Uterus (tissue), 2 donors: ENCODE data around the gene NEUROD2.

Experiments used
- CTCF ChIP-seq, 4 experiments: fragments of 200-600 bp in 2 of 4; fragments of 450-650 bp in 2 of 4; sonication (generic) in 2 of 4; IDR thresholded peaks; one replicate each; pipeline ENCODE4 v1.5.1; 2016 to 2019; ENCODE audit warnings: antibody characterized with exemption in 4 of 4, mild to moderate bottlenecking in 2 of 4, moderate library complexity in 1 of 4
- POLR2A ChIP-seq, 2 donors: fragments of 450-650 bp; IDR thresholded peaks; one replicate each; pipeline ENCODE4 v1.6.1; 2016; ENCODE audit warnings: antibody characterized with exemption in 2 of 2, mild to moderate bottlenecking in 1 of 2, moderate library complexity in 1 of 2

- TF ChIP-seq CTCF (IDR thresholded peaks at IDR 0.05) = no peak
- TF ChIP-seq POLR2A (IDR thresholded peaks at IDR 0.05) = no peak
These were observed 5.8 kb downstream of the NEUROD2 start for GRCh38 chr17:39601758-39602532.
